Adipocyte (in vitro differentiated cells): ENCODE results near the gene MRPS14.
"Not testable (repeated sequence)": the region's sequence is repeated elsewhere in the genome, so short reads cannot be mapped to it uniquely, and the experiment has no call there.

Experiments
- DNase-seq: peaks from one replicate; pipeline ENCODE4 v3.0.0-alpha.2; 2015; ENCODE audit warnings: low read depth
- H3K27me3 ChIP-seq: replicated peaks from 2 replicates; pipeline ENCODE4 v1.7.0; 2013; ENCODE audit warnings: mild to moderate bottlenecking, low read length, moderate library complexity; ENCODE audit not compliant: control insufficient read depth, insufficient read depth
- H3K36me3 ChIP-seq: 2 replicates; pipeline ENCODE4 v1.7.0; 2013; ENCODE audit warnings: low read length, mild to moderate bottlenecking, moderate library complexity; ENCODE audit not compliant: control insufficient read depth, insufficient read depth, severe bottlenecking
- H3K4me1 ChIP-seq: 2 replicates; pipeline ENCODE4 v1.7.0; 2013; ENCODE audit warnings: mild to moderate bottlenecking, low read length, moderate library complexity; ENCODE audit not compliant: control insufficient read depth, insufficient read depth
- H3K4me3 ChIP-seq: 2 replicates; pipeline ENCODE4 v1.7.0; 2013; ENCODE audit warnings: mild to moderate bottlenecking, low read length, moderate library complexity
- H3K9ac ChIP-seq: 2 replicates; pipeline ENCODE4 v1.7.0; 2013; ENCODE audit warnings: mild to moderate bottlenecking, low read length, moderate library complexity
- H3K9me3 ChIP-seq: 2 replicates; pipeline ENCODE4 v1.7.0; 2013; ENCODE audit warnings: mild to moderate bottlenecking, low read length, moderate library complexity; ENCODE audit not compliant: control insufficient read depth

The MRPS14 gene

GRCh38 chr1:175045097-175045496 is 21.9 kb upstream of the MRPS14 start:
- Histone ChIP-seq H3K9me3 (no peaks in the 10 kb centered on the region), H3K4me3 (no peak overlapping the region), H3K4me1 (no peaks in the 10 kb centered on the region), H3K36me3 (no peaks in the 10 kb centered on the region), H3K9ac (no peak overlapping the region), H3K27me3 (peaks cover 3% of the 10 kb centered on the region)
- no peak for DNase-seq

DNA sequence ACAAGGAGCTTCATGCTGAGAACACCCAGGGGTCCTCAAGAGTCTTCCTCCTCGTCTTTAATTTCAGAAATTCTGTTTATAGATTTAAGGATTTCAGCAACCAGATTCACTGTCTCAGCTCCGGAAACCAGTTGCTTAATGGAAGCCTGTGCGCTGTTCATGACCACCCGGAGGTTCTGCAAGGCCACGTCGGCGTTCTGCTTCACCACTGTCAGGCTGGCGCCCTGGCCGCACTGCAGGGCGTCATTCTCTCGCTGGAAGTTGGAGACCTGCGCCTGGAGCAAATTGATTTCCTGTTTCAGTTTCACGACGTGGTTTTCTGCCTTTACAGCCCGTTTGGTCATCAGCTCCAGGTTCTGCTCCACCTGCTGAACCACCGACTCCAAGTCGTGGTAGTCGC is 21.4 kb upstream of the MRPS14 start:
- H3K9me3 ChIP-seq, H3K4me1 ChIP-seq, H3K4me3 ChIP-seq, H3K27me3 ChIP-seq, DNase-seq, H3K9ac ChIP-seq, H3K36me3 ChIP-seq: not testable (repeated sequence)

DNA sequence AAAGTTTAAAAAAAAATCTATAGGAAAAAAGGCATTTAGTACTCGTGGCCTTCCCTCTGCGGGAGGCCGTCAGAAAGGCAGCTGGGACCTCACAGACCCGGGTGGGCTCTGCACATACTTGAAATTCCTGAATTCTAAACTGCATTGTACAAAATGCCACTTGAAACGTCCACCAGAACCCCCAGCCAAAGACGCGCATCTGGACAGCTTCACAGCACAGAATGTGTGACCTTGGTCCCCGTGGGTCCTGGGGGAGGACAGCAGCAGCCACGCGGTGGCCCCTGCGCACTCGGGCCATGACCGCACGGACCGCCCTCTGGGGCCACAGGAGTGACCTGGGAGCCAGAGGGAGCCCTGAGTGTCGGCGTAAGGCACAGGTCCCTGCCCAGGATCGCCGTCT is 20.6 kb upstream of the MRPS14 start:
- Histone ChIP-seq H3K4me1 (no peaks in the 10 kb centered on the region), H3K9me3 (no peaks in the 10 kb centered on the region), H3K36me3 (no peaks in the 10 kb centered on the region), H3K27me3 (no peaks in the 10 kb centered on the region), H3K4me3 (no peak overlapping the region), H3K9ac (no peak overlapping the region)
- no peak for DNase-seq

- Histone ChIP-seq H3K4me1 (no peaks in the 10 kb centered on the region), H3K27me3 (no peaks in the 10 kb centered on the region), H3K9me3 (no peaks in the 10 kb centered on the region), H3K4me3 (no peak overlapping the region), H3K9ac (no peak overlapping the region), H3K36me3 (no peaks in the 10 kb centered on the region)
- DNase-seq, result no peak
Observed at GRCh38 chr1:175042650-175043049, 19.4 kb upstream of the MRPS14 start.

DNA sequence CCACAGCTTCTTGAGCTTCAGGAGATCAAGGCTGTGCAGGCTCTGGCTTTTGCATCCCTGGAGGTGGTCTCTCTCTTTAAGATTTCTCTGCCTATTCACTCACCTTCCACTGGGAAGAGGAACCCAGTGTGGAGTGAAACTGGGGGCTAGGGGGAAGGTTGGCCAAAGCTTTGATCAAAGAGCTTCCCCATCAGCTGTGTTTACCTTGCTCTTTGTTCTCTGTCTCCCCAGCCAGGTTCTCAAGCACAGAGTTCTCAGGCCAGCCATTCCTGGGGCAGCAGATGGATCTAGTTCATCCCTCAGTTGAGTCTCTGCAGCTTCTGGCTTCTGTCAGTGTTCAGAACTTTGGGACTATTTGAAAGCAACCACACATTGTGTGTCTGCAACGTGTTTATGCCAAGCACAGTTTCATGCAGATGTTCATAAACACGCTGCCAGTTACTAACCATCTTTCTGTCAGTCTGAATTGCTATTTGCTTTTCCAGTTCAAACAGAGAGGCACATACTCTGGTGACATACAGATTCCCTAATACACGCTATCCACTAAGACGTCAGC is 17.2 kb upstream of the MRPS14 start:
- Histone ChIP-seq H3K4me3 (no peak overlapping the region), H3K4me1 (no peaks in the 10 kb centered on the region), H3K27me3 (no peaks in the 10 kb centered on the region), H3K9ac (no peak overlapping the region), H3K9me3 (no peaks in the 10 kb centered on the region), H3K36me3 (no peaks in the 10 kb centered on the region)
- no peak for DNase-seq

DNA sequence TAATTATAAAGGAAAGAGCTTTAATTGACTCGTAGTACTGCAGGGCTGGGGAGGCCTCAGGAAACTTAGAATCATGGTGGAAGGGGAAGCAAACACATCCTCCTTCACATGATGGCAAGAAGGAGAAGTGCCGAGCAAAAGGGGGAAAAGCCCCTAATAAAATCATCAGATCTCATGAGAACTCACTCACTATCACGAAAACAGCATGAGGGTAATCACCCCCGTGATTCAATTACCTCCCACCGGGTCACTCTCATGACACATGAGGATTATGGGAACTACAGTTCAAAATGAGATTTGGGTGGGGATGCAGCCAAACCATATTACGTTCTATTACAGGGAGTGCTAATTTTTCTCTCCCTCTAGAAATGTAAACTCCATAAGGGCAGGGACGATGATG is 14.2 kb upstream of the MRPS14 start:
- H3K9ac ChIP-seq, result no peak overlapping the region
- no peak for DNase-seq
- no peak overlapping the region for H3K4me3 ChIP-seq
- H3K27me3 ChIP-seq, result no peaks in the 10 kb centered on the region
- no peaks in the 10 kb centered on the region for H3K4me1 ChIP-seq
- H3K36me3 ChIP-seq, result no peaks in the 10 kb centered on the region
- no peaks in the 10 kb centered on the region for H3K9me3 ChIP-seq

DNA sequence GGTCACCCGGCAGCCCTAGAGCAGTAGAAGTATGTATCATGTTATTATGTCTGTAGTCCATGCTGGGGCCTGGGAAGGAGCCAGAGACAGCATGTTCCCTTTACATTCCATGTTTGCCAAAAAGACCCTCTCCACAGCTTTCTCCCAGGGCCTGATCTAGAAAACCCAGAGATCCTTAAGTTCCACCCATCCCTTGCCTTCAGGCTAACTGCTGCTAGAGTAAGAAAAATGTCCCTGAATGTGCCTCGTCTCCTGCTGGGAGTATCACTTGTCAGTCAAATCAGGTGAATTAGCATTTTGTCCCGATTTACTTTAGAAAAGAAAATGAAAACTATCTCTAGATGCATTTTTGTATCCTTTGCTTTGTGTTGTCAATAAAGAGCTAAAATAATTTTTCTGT is 13.3 kb upstream of the MRPS14 start:
- Histone ChIP-seq H3K4me3 (no peak overlapping the region), H3K9me3 (no peaks in the 10 kb centered on the region), H3K9ac (no peak overlapping the region), H3K27me3 (no peaks in the 10 kb centered on the region), H3K4me1 (no peaks in the 10 kb centered on the region), H3K36me3 (no peaks in the 10 kb centered on the region)
- no peak for DNase-seq

DNA sequence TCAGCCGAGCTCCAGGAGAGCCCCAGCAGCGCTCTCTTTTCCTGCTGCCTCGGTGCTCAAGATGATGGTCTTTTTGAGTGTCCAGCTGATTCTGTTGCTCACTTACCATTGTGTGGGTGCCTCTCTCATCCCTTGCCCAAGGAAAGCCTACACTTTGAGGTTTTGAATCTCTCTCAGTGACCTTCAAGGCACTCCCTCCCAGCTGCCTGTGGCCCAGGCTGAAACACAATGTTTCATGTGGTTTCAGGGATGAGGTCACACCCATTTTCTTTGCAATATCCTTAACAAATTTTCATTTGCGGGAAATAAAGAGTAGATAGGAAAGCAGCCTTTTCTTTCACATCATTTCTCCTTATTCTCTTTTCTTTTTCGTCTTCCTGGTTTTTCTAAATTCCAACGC is 12.6 kb upstream of the MRPS14 start:
- no peak overlapping the region for H3K4me3 ChIP-seq
- no peaks in the 10 kb centered on the region for H3K9me3 ChIP-seq
- no peaks in the 10 kb centered on the region for H3K27me3 ChIP-seq
- H3K9ac ChIP-seq, result no peak overlapping the region
- H3K36me3 ChIP-seq, result no peaks in the 10 kb centered on the region
- peak; percentile 7 for DNase-seq
- no peaks in the 10 kb centered on the region for H3K4me1 ChIP-seq

DNA sequence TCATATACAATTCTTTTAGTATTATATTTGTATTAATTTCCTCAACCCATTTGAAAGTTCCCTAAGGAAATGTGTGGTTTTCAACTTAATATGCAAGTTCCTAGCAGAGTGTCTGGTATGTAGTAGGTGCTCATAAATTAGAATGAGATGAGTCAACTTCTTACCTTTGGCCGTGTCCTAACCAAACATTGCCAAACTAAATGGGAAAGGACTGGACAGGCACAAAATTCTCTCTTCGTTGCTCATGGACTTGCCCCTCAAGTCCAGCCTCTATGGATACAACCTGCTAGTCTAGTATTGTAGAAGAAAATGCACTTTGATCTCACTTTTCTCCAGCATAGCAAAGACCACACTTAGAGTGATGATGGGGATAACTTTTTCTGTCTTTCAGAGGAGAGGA is 11.6 kb upstream of the MRPS14 start:
- DNase-seq, result no peak
- Histone ChIP-seq H3K9ac (no peak overlapping the region), H3K27me3 (no peaks in the 10 kb centered on the region), H3K4me3 (no peak overlapping the region), H3K36me3 (no peaks in the 10 kb centered on the region), H3K4me1 (no peaks in the 10 kb centered on the region), H3K9me3 (no peaks in the 10 kb centered on the region)

DNA sequence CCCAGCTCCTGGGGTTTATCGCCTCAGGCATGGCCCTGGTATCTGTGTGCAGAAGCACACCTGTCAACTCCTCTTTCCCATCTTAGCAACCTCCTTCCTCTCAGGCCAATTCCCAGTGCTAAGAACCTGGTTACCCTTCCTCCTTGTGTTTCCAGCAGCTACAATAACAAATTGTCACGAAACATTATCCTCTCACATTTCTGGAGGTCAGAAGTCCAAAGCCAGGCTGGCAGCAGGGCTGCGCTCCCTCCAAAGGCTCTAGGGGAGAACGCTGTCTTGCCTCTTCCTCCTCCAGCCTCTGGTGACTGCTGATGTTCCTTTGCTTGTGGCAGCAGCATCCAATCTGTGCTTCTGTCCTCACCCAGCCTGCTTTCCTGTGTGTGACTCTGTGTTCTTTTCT is 10.7 kb upstream of the MRPS14 start:
- H3K4me3 ChIP-seq, result no peak overlapping the region
- no peak for DNase-seq
- no peak overlapping the region for H3K9ac ChIP-seq
- H3K36me3 ChIP-seq, result no peaks in the 10 kb centered on the region
- H3K4me1 ChIP-seq, result no peaks in the 10 kb centered on the region
- no peaks in the 10 kb centered on the region for H3K27me3 ChIP-seq
- no peaks in the 10 kb centered on the region for H3K9me3 ChIP-seq

DNA sequence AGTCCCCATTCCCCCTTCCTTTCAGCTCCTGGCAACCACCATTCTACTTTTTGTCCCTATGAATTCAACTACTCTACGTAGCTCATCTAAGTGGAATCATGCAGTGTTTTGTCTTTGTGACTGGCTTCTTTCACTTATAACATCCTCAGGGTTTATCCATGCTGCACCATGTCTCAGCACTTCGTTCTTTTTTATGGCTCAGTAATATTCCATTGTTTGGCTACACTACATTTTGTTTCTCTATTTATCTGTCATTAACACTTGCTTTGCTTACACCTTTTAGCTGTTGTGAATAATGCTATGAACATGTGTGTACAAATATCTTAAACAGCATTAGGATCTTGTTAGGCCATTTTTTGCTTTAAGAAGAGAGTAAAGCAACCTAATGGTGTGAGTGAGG is 1.5 kb upstream of the MRPS14 start:
- DNase-seq, result no peak
- Histone ChIP-seq H3K9me3 (no peaks in the 10 kb centered on the region), H3K36me3 (no peaks in the 10 kb centered on the region), H3K4me1 (peaks cover 19% of the 10 kb centered on the region), H3K9ac (no peak overlapping the region), H3K27me3 (no peaks in the 10 kb centered on the region), H3K4me3 (no peak overlapping the region)

GRCh38 chr1:175023922-175024242 is 657 bp upstream of the MRPS14 start:
- DNase-seq, H3K9me3 ChIP-seq, H3K36me3 ChIP-seq, H3K27me3 ChIP-seq: not testable (repeated sequence)
- peak overlapping the region; percentile 100 for H3K4me3 ChIP-seq
- H3K9ac ChIP-seq, result peak overlapping the region; percentile 99
- H3K4me1 ChIP-seq, result peaks cover 19% of the 10 kb centered on the region
